ENCODE results near the gene DGKD.

DGKD gene

GRCh38 chr2:233456111-233456510, 101.8 kb downstream of the DGKD start:
- DNase-seq: no peak

DNA sequence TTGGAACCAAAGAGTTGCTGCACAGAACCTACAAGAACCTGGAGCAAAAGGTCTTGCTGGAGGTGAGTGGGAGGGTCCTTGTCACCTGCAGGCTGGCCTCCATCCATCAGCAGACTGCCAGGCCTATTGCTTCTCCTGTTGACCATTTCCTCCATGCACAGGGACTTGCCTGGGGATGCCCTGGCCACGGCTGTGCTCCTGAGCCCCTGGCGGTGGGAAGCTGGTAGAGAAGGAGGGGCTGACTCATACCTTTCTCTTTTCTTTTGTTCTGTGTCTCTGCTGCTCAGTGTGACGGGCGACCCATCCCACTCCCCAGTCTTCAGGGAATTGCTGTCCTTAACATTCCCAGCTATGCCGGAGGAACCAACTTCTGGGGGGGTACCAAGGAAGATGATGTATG, 102.6 kb downstream of the DGKD start:
- no peak for DNase-seq

DNA sequence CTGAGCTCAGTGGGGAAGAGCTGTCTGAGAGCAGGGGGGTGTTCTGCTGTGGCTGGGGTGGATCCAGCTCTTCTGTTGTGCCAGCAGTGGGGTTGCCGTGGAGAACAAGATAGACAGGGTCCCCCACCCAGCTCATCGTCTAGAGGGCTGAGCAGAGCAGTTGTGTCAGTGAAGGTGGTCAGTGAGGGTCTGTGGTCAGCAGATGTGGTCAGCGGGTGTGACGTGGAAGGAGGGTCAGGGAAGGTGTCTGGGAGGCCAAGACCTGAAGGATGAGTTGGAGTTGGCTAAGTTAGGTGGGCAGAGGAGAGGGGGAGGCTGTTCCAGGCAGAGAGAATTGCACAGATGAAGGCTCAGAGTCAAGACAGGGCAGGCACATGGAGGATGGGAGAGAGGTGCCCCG, 103.1 kb downstream of the DGKD start:
- DNase-seq: no peak

GRCh38 chr2:233458031-233458610, 103.8 kb downstream of the DGKD start:
- DNase-seq: no peak

DNA sequence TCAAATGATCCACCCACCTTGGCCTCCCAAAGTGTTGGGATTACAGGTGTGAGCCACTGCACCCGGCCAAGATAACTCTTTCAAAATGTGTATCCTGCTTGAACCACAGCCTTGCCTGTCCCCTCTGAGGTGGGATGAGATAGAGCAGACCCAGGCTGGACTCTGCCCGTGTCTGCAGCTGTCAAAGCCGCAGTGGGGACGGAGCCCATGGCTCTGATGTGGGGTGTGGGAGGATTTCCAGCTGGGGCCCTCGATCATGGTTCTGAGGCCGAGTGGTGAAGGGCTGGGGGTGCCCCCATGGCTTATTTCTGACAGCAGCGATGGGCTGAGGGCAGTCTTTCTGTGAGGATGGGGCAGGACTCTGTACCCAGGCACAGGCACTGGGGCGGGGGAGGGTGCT, 104.5 kb downstream of the DGKD start:
- no peak for DNase-seq

- no peak for DNase-seq
Observed at GRCh38 chr2:233459426-233459825, 105.1 kb downstream of the DGKD start.

DNA sequence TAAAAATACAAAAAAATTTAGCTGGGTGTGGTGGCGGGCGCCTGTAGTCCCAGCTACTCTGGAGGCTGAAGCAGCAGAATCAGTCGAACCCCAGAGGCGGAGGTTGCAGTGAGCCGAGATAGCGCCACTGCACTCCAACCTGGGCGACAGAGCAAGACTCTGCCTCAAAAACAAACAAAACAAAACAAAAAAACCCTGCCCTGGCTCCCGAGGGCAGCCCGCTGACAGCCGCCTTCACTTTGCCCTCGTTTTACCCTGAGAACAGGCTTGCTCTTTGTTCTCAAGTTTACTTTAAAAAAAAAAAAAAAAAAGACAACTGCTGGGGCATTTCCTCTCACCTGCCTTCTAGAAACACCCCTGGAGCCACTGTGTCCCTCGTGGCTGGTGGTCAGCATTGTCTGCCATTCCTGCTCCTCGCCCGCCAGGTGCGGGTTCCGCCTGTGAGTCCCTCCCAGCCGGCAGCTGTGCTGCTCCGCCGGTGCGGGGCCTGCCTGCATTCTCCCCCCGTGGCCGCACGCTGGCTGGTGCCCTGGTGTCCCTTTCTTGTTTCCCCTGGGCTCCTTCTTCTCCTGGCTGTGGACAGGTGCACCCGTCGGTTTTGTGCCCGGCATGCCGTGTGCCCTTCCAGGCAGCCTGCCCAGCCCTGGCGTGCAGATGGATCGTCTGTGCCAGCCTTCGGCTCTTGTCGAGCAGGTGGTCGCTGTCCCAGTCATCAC, 106.6 kb downstream of the DGKD start:
- DNase-seq: peak in 14 of 58 donors; percentile 12 to 48 (median 24)

GRCh38 chr2:233461481-233461891, 107.2 kb downstream of the DGKD start:
- DNase-seq: no peak

GRCh38 chr2:233462202-233462785, 108.0 kb downstream of the DGKD start:
- DNase-seq: no peak

DNA sequence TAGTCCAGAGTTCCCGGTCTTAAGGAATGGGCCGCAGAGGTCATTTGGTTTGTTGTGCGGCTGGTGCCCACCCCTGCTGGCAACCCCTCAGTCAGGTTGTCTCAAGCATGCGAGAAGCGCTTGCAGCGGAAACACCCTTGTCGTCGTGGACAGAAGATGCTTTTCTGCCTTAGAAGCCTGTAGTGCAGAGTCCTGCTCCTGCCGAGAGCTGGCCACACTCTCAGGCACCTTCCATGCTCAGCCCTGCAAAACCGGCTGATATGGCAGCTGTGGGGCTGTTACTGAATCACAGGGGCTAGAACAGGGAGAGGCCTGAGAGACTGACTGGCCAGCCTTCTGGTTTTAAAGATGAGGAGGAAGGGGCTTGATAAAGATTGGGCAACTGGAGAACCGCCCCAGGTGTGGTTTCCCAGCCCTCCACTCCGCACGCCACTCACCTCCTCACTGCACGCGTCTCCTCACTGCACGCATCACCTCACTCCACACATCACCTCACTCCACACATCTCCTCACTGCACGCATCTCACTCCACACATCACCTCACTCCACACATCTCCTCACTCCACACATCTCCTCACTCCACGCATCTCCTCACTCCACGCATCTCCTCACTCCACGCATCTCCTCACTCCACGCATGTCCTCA, 108.7 kb downstream of the DGKD start:
- no peak for DNase-seq

DNA sequence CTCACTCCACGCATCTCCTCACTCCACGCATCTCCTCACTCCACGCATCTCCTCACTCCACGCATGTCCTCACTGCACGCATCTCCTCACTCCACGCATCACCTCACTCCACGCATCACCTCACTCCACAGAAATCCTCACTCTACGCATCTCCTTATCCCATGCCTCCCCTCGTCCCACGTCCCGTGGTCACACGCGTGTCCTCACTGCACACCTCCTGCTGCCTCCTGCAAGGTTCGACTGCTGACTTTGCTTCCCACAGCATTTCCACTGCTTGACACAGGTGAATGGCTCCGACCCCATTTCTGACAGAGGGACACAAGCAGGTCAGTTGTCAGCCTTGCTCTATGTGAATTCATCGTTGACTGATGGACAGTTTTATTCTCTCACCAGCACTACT, 109.3 kb downstream of the DGKD start:
- DNase-seq: no peak

DNA sequence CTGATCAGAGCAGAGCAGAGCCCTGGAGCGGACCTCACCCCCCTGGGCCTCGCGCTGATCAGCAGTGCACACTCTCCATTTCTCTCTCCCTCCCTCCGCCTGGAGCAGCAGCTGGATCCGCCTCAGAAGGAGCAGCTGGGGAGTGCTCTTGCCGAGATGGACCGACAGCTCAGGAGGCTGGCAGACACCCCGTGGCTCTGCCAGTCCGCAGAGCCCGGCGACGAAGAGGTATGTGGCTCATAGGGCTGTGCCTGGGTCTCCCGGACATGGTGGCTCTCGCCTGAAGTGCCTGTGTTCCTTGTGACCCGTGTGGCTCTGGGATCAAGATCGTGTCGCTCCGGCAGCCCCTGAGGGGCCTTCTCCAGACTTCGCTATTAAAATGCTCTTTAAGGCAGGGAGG, 109.8 kb downstream of the DGKD start:
- DNase-seq: no peak

DNA sequence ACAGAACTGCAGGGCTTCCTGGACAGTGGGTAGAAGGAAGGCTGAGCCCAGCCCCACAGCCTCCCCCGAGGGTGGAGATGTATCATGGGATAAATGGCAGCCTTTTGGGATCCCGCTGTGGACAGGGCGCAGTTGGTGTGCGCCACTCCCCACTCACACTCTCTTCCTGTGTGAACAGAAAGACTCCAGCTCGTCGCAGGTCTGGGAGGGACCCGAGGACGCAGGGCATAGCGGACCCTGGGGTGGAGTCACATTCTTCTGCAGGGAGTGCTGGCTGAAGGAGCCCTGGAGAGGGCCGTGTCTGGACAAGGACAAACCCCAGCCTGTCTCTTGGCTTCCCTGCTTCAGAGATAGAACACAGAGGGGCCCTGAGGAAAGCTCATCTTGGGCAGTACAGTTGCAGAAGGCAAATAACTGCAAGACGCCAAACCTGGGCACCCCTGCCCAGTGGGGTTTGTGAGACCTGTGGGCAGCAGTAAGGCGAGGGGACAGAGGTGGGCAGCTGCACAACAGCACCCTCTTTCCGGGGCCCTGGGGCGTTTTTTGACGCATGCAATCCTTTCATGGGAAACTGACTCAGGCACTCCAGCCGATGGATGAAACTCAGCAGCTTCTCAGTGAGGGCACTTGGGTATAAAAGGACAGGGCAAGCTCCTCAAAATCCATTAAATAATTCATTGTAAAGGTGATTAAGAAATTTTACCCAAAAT, 110.4 kb downstream of the DGKD start:
- DNase-seq: no peak

- DNase-seq: peak in 22 of 58 donors; percentile 14 to 57 (median 32)
Observed at GRCh38 chr2:233466991-233467603, 112.8 kb downstream of the DGKD start.

- DNase-seq: no peak
Observed at GRCh38 chr2:233468047-233468740, 113.9 kb downstream of the DGKD start.

DNA sequence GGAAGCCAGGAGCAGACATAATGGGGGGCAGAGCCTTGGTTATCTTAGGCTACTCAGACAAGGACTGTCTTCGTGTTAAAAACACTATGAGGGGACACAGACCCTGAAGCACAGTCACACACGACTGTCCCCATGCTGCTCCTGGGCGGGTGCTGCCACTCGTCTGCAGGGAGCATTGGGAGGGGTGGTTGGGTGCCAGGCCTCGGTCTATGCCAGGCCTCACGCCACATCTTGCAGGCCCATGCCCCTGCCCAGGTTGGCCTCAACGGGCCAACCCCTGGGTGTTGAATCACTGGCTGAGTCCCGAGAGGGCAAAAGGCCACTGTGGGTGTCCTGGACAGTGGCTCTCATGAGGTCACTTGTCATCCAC, 114.4 kb downstream of the DGKD start:
- no peak for DNase-seq

GRCh38 chr2:233469261-233470010, 115.1 kb downstream of the DGKD start:
- DNase-seq: peak in 31 of 58 donors; percentile 38 to 87 (median 65)

- DNase-seq: peak in 51 of 58 donors; percentile 24 to 90 (median 67)
Observed at GRCh38 chr2:233470011-233470687, 115.9 kb downstream of the DGKD start.

- no peak for DNase-seq
Observed at GRCh38 chr2:233470839-233471238, 116.5 kb downstream of the DGKD start.
